ENCODE measurements around the gene PHACTR2.
"Not testable (repeated sequence)": the region's sequence is repeated elsewhere in the genome, so short reads cannot be mapped to it uniquely, and the experiment has no call there.

PHACTR2 gene

GRCh38 chr6:143783077-143783476 lies 105.3 kb downstream of the PHACTR2 start:
- ATAC-seq (ENCODE audit: low read depth) (no peak), DNase-seq (ENCODE audit: low spot score) (no peak)
- Histone ChIP-seq H3K27ac (ENCODE audit: poor library complexity, severe bottlenecking) (no peak overlapping the region), H3K9me3 (ENCODE audit: severe bottlenecking) (peaks cover 4% of the 10 kb centered on the region), H3K36me3 (ENCODE audit: low read depth) (peaks cover 47% of the 10 kb centered on the region), H3K4me1 (ENCODE audit: insufficient read depth, poor library complexity, severe bottlenecking) (no peaks in the 10 kb centered on the region), H3K4me3 (ENCODE audit: severe bottlenecking) (no peak overlapping the region), H3K27me3 (ENCODE audit: insufficient read depth, poor library complexity, severe bottlenecking) (no peaks in the 10 kb centered on the region)
- TF ChIP-seq CTCF (IDR thresholded peaks at IDR 0.05; ENCODE audit: poor library complexity, severe bottlenecking), result no peak

GRCh38 chr6:143784316-143784715 lies 106.6 kb downstream of the PHACTR2 start:
- DNase-seq (ENCODE audit: low spot score), result no peak
- Histone ChIP-seq H3K27me3 (ENCODE audit: insufficient read depth, poor library complexity, severe bottlenecking) (no peaks in the 10 kb centered on the region), H3K9me3 (ENCODE audit: severe bottlenecking) (peaks cover 4% of the 10 kb centered on the region), H3K27ac (ENCODE audit: poor library complexity, severe bottlenecking) (no peak overlapping the region), H3K4me3 (ENCODE audit: severe bottlenecking) (no peak overlapping the region), H3K4me1 (ENCODE audit: insufficient read depth, poor library complexity, severe bottlenecking) (no peaks in the 10 kb centered on the region), H3K36me3 (ENCODE audit: low read depth) (peaks cover 54% of the 10 kb centered on the region)
- TF ChIP-seq CTCF (IDR thresholded peaks at IDR 0.05; ENCODE audit: poor library complexity, severe bottlenecking), result no peak
- no peak for ATAC-seq (ENCODE audit: low read depth)

GRCh38 chr6:143786371-143786770 lies 108.6 kb downstream of the PHACTR2 start:
- not testable (repeated sequence) for ATAC-seq (ENCODE audit: low read depth); DNase-seq (ENCODE audit: low spot score); H3K9me3 ChIP-seq (ENCODE audit: severe bottlenecking); H3K27ac ChIP-seq (ENCODE audit: poor library complexity, severe bottlenecking); H3K27me3 ChIP-seq (ENCODE audit: insufficient read depth, poor library complexity, severe bottlenecking); H3K4me3 ChIP-seq (ENCODE audit: severe bottlenecking); H3K4me1 ChIP-seq (ENCODE audit: insufficient read depth, poor library complexity, severe bottlenecking)
- H3K36me3 ChIP-seq (ENCODE audit: low read depth), result peaks cover 53% of the 10 kb centered on the region

DNA sequence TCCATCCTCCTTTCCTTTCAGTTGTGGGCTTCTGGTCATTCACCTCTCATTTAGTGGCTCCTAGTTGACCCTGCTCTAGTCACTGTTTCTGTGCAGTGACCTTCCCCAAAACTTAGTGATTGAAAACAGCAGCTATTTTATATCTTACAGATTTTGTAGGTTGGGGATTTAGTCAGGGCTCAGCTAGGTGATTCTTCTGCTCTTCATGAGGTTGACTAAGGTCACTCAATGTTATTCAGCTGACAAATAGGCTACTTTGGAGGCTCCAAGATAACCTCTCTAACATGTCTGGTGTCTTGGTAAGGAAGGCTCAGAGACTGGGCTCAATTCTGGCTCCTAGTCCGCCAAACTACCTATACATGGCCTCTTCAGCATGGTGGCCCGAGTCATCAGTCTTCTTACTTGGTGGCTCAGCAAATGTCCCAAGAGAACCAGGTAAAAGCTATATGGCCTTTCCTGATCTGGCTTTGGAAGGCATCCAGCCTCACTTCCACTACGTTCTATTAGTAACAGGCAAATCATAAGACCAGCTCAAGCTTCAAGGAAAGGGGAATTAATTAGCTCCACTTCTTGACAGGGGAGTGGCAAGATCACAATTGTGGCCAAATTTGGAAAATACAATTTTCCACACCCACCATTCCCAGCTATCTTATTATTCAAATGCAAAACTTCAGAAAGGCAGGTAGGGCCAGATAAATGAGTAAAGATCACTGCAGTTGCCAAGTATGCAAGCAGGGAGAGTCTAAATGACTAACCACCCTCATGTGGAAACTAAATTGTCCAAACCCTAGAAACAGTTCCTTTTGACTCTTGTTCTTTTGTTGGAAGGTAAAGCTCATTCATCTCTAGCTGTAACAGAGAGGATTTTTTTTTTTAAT lies 114.9 kb downstream of the PHACTR2 start:
- Histone ChIP-seq H3K27me3 (ENCODE audit: insufficient read depth, poor library complexity, severe bottlenecking) (no peaks in the 10 kb centered on the region), H3K36me3 (ENCODE audit: low read depth) (peaks cover 29% of the 10 kb centered on the region), H3K9me3 (ENCODE audit: severe bottlenecking) (no peaks in the 10 kb centered on the region), H3K4me3 (ENCODE audit: severe bottlenecking) (no peak overlapping the region), H3K4me1 (ENCODE audit: insufficient read depth, poor library complexity, severe bottlenecking) (no peaks in the 10 kb centered on the region), H3K27ac (ENCODE audit: poor library complexity, severe bottlenecking) (no peak overlapping the region)
- no peak for TF ChIP-seq CTCF (IDR thresholded peaks at IDR 0.05; ENCODE audit: poor library complexity, severe bottlenecking)
- DNase-seq (ENCODE audit: low spot score) (no peak), ATAC-seq (ENCODE audit: low read depth) (no peak)

GRCh38 chr6:143793280-143793619 lies 115.5 kb downstream of the PHACTR2 start:
- Histone ChIP-seq H3K36me3 (ENCODE audit: low read depth) (peaks cover 30% of the 10 kb centered on the region), H3K4me3 (ENCODE audit: severe bottlenecking) (no peak overlapping the region), H3K9me3 (ENCODE audit: severe bottlenecking) (no peaks in the 10 kb centered on the region), H3K4me1 (ENCODE audit: insufficient read depth, poor library complexity, severe bottlenecking) (no peaks in the 10 kb centered on the region), H3K27ac (ENCODE audit: poor library complexity, severe bottlenecking) (no peak overlapping the region), H3K27me3 (ENCODE audit: insufficient read depth, poor library complexity, severe bottlenecking) (no peaks in the 10 kb centered on the region)
- DNase-seq (ENCODE audit: low spot score) (no peak), ATAC-seq (ENCODE audit: low read depth) (no peak)
- TF ChIP-seq CTCF (IDR thresholded peaks at IDR 0.05; ENCODE audit: poor library complexity, severe bottlenecking), result no peak

GRCh38 chr6:143796551-143796950 lies 118.8 kb downstream of the PHACTR2 start:
- not testable (repeated sequence) for ATAC-seq (ENCODE audit: low read depth); H3K27me3 ChIP-seq (ENCODE audit: insufficient read depth, poor library complexity, severe bottlenecking); H3K4me3 ChIP-seq (ENCODE audit: severe bottlenecking); H3K4me1 ChIP-seq (ENCODE audit: insufficient read depth, poor library complexity, severe bottlenecking); H3K9me3 ChIP-seq (ENCODE audit: severe bottlenecking); H3K27ac ChIP-seq (ENCODE audit: poor library complexity, severe bottlenecking); DNase-seq (ENCODE audit: low spot score)
- peaks cover 14% of the 10 kb centered on the region; the same call in 1 of the 2 replicates for H3K36me3 ChIP-seq (ENCODE audit: low read depth)

DNA sequence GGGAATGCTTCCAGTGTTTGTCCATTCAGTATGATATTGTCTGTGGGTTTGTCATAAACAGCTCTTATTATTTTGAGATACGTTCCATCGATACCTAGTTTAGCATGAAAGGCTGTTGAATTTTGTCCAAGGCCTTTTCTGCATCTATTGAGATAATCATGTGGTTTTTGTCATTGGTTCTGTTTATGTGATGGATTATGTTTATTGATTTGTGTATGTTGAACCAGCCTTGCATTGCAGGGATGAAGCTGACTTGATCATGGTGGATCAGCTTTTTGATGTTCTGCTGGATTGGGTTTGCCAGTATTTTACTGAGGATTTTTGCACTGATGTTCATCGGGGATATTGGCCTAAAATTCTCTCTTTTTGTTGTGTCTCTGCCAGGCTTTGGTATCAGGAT lies 120.7 kb downstream of the PHACTR2 start:
- H3K36me3 ChIP-seq (ENCODE audit: low read depth), result peaks cover 13% of the 10 kb centered on the region; the same call in 1 of the 2 replicates
- not testable (repeated sequence) for H3K4me1 ChIP-seq (ENCODE audit: insufficient read depth, poor library complexity, severe bottlenecking); ATAC-seq (ENCODE audit: low read depth); H3K27ac ChIP-seq (ENCODE audit: poor library complexity, severe bottlenecking); DNase-seq (ENCODE audit: low spot score); H3K27me3 ChIP-seq (ENCODE audit: insufficient read depth, poor library complexity, severe bottlenecking); H3K9me3 ChIP-seq (ENCODE audit: severe bottlenecking); H3K4me3 ChIP-seq (ENCODE audit: severe bottlenecking)
